Choroid plexus epithelial cell (primary cell): Measurements from ENCODE around the gene IL31.

Experiments used
- DNase-seq: peaks from one replicate; pipeline ENCODE4 v3.0.0-alpha.2; 2010; ENCODE audit warnings: low read depth
- H3K4me3 ChIP-seq: 2 replicates; pipeline ENCODE4 v1.5.1; 2011; ENCODE audit warnings: low read depth, mild to moderate bottlenecking, control low read depth, low read length, moderate library complexity
- TF ChIP-seq, protein P1 (sequence below): conservative IDR thresholded peaks from 2 replicates; pipeline ENCODE4 v1.5.1; 2011; ENCODE audit warnings: low read depth, mild to moderate bottlenecking, control low read depth, inconsistent platforms, low read length, moderate library complexity

Gene IL31

DNA sequence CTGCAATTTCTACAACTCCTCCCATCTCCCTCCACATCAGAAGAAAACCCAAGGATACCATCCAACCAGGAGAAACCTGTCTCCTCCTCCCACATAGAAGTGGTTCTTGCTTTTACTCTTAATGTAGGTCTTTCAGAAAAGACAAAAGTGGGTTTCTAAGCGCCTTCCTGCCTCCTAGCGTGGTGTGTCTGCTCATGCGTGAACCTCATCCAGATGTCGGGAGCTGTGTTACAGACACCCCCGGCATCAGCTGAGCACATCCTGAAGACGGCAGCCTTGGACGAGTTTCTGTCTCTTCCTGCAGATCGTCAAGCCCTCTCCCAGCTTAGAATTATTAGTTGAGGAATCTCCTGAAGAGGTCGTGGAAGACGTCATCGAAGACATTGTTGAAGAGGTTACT, 18.4 kb upstream of the IL31 start:
- no peak for DNase-seq
- H3K4me3 ChIP-seq, result no peak overlapping the region
- TF ChIP-seq, protein P1, sequence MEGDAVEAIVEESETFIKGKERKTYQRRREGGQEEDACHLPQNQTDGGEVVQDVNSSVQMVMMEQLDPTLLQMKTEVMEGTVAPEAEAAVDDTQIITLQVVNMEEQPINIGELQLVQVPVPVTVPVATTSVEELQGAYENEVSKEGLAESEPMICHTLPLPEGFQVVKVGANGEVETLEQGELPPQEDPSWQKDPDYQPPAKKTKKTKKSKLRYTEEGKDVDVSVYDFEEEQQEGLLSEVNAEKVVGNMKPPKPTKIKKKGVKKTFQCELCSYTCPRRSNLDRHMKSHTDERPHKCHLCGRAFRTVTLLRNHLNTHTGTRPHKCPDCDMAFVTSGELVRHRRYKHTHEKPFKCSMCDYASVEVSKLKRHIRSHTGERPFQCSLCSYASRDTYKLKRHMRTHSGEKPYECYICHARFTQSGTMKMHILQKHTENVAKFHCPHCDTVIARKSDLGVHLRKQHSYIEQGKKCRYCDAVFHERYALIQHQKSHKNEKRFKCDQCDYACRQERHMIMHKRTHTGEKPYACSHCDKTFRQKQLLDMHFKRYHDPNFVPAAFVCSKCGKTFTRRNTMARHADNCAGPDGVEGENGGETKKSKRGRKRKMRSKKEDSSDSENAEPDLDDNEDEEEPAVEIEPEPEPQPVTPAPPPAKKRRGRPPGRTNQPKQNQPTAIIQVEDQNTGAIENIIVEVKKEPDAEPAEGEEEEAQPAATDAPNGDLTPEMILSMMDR, result no peak

DNA sequence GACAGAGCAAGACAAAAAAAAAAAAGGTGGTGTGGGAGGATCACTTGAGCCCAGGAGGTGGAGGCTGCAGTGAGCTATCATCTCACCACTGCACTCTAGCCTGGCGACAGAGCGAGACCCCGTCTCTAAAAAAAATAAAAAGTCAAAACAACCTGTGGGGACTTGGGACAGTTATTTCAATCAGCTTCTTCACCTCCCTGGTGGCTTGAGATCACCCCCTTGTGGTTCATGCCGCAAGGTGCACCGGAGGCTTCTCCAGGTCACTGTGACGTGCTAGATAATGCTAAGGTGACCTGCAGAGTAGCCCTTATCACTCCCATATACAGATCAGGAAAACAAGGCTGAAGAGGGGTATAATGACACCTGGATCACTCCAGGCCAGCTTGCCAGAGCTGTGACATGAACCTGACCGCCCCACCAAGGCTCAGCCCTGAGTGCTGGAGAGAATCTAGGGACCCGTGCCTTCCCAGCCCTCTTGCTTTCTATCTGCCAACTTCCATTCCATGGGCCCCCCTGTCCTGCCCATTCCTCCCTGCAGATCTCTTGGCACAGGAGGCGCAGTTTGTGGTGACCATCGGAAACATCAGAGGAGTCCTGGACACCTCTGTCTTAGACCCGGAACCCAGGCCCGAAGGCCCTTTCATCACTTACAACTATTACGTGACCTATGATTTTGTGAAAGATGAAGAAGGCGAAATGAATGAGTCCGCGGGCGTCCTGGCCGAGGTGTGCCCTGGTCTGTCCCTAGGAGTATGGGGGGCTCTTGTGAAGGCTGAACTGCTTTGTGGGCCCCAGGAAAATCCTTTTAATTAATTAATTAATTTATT, 17.0 kb upstream of the IL31 start:
- TF ChIP-seq, protein P1, result peak; percentile 91
- DNase-seq, result peak; percentile 73
- no peak overlapping the region for H3K4me3 ChIP-seq

DNA sequence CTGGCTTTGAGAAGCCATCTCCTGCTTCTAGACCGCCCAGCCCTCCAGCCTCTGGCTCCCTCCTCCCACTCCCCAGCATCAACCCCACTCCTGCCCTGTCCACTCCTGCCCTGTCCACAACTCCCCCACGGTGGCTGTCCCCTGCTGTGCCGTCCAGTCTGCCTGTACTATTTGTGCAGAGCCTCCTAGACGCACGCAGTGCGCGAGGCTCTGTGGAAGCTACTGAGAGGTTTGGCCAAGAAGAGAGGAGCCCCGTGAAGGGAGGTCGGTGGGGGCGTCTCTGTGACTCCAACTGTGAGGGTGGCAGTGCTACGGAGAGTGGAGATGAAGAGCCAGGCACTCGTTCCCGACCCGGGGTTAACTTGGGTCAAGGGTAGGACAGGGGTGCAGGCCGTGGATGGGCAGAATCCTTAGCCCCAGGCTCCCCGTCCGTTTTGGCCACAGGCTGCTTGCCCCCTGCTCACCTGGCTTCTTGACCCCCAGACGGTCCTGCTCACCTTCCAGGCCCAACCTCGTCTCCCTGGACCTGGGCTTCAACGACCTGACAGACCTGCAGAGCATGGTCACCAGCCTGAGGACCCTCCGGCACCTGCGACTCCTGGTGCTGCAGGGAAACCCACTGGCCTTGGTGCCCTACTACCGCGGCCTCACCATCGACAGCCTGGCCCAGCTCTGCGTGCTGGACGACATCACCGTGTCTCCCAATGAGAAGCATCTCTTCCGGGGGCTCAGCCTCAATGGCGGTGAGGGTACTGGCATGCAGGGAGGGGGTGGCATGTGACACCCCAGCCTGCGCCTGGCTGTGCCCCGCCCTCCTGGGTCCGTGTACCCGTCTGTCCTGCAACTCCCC, 15.8 kb upstream of the IL31 start:
- no peak overlapping the region for H3K4me3 ChIP-seq
- no peak for DNase-seq
- TF ChIP-seq, protein P1, result no peak

GRCh38 chr12:122187466-122187865, 13.4 kb upstream of the IL31 start:
- TF ChIP-seq, protein P1, result no peak
- H3K4me3 ChIP-seq, result no peak overlapping the region
- DNase-seq, result no peak

DNA sequence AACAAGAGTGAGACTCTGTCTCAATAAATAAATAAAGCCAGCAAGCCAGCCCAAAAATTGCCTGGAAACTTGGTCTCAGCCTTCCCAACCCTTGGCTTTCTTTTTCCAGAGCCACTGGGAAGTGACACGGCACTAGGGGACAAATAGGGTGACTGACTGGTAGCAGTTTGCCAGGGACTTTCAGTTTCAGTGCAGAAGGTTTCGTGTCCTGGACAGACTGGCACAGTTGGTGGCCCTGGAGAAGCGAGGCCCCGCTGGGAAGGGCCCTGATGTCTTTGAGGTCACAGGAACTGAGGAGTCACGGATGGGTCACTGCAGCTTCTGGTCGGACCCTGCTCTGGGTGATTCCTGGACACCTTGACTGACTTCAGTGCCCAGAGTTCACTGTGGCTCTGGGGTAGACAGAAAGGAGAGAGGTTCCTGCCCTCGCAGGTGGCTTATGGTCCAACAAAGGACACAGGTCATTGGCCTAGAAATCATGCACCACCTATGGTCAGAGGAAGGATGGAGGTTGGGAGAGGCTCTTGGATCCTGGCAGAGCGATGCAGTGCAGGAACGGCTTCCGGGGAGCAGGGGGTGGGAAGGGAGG, 11.6 kb upstream of the IL31 start:
- no peak for DNase-seq
- no peak overlapping the region for H3K4me3 ChIP-seq
- TF ChIP-seq, protein P1, result no peak

GRCh38 chr12:122185079-122185478, 11.1 kb upstream of the IL31 start:
- TF ChIP-seq, protein P1, result no peak
- H3K4me3 ChIP-seq, result no peak overlapping the region
- no peak for DNase-seq
